Skeletal muscle satellite cell (primary cell): ENCODE measurements around the gene BRI3.

Experiments
- H3K27me3 ChIP-seq: 2 replicates; pipeline ENCODE4 v1.7.0; 2013; ENCODE audit warnings: low read length; ENCODE audit not compliant: control insufficient read depth, insufficient read depth
- H3K36me3 ChIP-seq: 2 replicates; pipeline ENCODE4 v1.7.0; 2013; ENCODE audit warnings: mild to moderate bottlenecking, control low read depth, low read length; ENCODE audit not compliant: insufficient read depth
- H3K4me1 ChIP-seq: 2 replicates; pipeline ENCODE4 v1.7.0; 2013; ENCODE audit warnings: low read length; ENCODE audit not compliant: control insufficient read depth, insufficient read depth
- H3K4me2 ChIP-seq: 2 replicates; pipeline ENCODE4 v1.7.0; 2013; ENCODE audit warnings: mild to moderate bottlenecking, low read length
- H3K4me3 ChIP-seq: 2 replicates; pipeline ENCODE4 v1.7.0; 2013; ENCODE audit warnings: low read length
- H3K9ac ChIP-seq: 2 replicates; pipeline ENCODE4 v1.7.0; 2013; ENCODE audit warnings: mild to moderate bottlenecking, low read depth, low read length, moderate library complexity
- H3K9me3 ChIP-seq: replicated peaks from 2 replicates; pipeline ENCODE4 v1.7.0; 2013; ENCODE audit warnings: mild to moderate bottlenecking, control low read depth, low read length

Gene BRI3

DNA sequence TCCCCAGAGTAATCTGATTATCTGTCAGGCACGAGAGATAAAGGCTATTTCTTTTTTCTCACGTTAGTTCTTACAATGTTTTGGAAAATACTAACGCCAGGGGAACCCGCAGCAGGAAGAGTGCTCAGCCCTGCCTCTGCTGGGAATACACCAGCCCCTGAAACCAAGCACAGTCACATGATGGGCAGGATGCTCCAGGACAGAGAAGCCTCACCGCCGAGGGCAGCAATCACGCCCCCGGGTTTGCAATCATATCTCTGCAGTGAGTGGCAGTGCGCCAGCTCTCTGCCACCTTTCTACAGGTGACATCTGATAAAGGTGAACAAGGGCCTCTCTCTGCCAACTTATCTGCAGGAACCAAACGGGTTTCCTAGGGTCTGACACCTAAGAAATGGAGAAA, 39.8 kb downstream of the BRI3 start:
- H3K36me3 ChIP-seq = no peaks in the 10 kb centered on the region
- H3K9me3 ChIP-seq = no peaks in the 10 kb centered on the region

DNA sequence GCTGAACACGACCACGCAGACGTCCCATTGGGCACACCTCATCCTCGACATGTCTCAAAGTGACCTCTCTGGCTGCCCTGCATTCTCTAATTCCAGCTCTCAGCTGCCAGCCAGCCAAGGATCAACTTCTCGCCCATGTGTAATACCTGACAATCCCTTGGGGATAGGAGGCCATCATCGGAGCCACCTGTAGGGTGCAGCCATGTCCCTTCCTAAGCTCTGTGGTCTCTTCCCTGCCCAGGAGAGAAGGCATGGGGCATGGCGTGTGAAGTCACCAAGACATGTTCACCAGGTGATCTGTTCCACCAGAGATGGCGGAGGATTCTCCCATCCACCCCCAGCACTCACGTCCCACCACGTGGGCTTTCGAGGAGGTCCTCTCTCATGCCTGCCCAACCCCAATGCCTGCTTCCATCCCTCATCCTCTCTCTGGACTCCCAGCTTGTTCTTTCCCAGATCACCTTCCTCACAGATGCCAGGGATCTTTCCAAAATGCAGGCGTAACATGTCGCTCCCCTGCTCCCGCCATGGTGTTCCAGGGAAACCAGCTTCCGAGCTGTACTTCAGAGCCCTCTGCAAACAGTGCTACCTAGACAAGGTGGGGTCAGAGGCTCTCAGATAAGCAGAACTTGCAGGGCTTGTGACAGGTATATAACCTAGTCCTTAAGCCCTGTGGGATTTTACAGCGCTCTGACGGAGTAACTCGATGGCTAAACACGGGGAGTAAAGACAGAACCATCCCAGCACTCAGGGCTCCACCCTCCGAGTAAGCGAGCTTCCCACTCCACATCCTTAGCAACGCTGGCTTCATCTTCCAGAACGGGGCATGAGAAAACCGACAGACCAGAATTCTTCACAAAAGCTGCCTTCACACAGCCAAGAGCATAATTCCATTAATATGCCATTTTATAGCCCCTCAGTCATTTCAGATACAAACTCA, 41.1 kb downstream of the BRI3 start:
- Histone ChIP-seq H3K27me3 (peaks cover 13% of the 10 kb centered on the region), H3K9ac (no peak overlapping the region), H3K36me3 (no peaks in the 10 kb centered on the region), H3K4me3 (no peak overlapping the region), H3K9me3 (no peaks in the 10 kb centered on the region), H3K4me1 (peaks cover 6% of the 10 kb centered on the region), H3K4me2 (peak overlapping the region; percentile 6)

More for the DNA sequence above, 39.8 kb downstream of the BRI3 start:
- Histone ChIP-seq H3K4me3 (no peak overlapping the region), H3K4me1 (peaks cover 6% of the 10 kb centered on the region), H3K9ac (no peak overlapping the region), H3K4me2 (no peak overlapping the region), H3K27me3 (peaks cover 13% of the 10 kb centered on the region)

DNA sequence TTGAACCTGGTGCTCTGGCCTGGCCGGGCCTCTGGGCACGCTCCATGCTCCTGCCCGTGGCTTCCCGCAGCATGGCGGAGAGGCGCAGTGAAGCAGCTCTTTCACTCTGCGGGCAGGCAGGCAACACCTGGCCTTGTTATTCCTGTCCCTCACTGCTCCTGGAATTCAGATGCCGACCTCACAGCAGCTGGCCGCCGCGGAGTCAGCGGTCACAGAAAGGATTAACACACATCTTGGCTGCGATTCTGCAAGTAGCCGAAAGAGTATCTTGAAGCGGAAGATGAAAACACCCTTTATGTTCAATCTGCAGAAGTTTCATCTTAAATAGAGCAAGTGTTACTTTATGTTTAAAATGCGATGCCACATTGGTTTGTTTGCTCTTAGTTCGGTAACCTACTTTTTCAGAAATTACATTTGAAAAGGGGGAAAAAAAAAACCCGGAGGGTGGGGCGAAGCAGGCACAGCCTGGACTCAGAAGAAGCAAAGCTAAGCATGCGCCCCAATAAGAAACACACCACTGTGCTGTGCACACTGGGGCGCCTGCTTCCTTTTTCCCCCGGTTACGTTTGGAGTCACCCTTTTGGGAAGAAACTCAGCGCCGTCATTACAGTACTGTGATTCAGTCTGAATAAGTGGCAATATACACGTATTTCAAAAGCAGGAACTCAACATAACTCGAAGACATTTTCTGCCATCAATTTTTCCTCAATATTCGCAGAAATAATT, 42.3 kb downstream of the BRI3 start:
- Histone ChIP-seq H3K27me3 (peaks cover 13% of the 10 kb centered on the region), H3K36me3 (no peaks in the 10 kb centered on the region), H3K9me3 (no peaks in the 10 kb centered on the region), H3K4me2 (peak overlapping the region; percentile 82), H3K4me1 (peaks cover 6% of the 10 kb centered on the region), H3K4me3 (peak overlapping the region; percentile 56), H3K9ac (peak overlapping the region; percentile 10)

DNA sequence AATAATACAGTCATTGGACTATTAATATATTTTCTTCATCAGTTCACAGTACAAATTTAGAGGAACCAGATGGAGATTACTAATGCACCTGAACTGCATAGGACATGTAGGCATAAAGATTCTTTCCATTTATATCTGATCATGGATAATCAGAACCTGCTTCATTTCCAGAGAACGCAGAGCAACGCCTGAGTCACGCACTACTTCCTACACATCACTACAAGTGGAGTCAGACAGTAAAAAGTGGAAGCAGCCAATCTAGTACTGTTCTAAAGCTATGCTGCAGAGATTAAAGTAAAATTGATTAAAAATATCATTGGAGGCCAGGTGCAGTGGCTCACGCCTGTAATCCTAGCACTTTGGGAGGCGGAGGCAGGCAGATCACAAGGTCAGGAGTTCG, 43.3 kb downstream of the BRI3 start:
- Histone ChIP-seq H3K4me1 (peaks cover 6% of the 10 kb centered on the region), H3K36me3 (no peaks in the 10 kb centered on the region), H3K27me3 (peaks cover 13% of the 10 kb centered on the region), H3K9ac (no peak overlapping the region), H3K4me2 (no peak overlapping the region), H3K9me3 (no peaks in the 10 kb centered on the region), H3K4me3 (no peak overlapping the region)

DNA sequence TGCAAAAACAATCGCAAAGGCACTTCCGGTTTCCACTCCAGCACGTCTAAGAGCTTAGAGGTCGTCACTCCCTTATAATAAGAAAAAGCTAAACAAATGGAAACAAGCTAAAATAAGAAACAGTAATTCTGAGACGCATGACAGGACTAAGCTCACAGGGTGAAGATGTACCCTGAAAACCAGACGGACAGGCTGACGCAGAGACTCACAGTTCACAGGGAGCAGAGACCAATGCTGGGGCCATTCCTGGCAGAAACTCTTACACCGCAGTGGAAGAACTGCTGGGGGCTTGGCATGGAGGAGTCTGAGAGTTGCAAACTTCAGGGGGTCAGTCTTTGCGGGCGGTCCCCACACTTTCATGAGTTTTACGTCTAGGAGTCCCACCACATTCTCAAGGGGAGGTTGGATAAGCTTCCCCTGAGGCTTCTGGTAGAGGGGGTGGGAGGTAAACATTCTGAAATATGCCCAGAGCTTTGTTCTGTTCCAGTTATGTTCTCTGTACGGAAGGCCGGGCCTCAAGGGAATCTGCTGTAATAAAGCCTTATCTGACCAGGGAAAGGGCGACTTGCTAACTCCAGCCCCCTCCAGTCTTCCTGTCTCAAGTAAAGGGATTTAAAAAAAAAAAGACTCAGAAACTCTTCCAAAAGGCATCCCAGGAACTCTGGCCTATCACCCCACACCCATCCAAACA, 47.8 kb downstream of the BRI3 start:
- Histone ChIP-seq H3K36me3 (no peaks in the 10 kb centered on the region), H3K4me2 (no peak overlapping the region), H3K9me3 (no peaks in the 10 kb centered on the region), H3K4me1 (no peaks in the 10 kb centered on the region), H3K4me3 (no peak overlapping the region), H3K27me3 (peaks cover under 1% of the 10 kb centered on the region), H3K9ac (no peak overlapping the region)

DNA sequence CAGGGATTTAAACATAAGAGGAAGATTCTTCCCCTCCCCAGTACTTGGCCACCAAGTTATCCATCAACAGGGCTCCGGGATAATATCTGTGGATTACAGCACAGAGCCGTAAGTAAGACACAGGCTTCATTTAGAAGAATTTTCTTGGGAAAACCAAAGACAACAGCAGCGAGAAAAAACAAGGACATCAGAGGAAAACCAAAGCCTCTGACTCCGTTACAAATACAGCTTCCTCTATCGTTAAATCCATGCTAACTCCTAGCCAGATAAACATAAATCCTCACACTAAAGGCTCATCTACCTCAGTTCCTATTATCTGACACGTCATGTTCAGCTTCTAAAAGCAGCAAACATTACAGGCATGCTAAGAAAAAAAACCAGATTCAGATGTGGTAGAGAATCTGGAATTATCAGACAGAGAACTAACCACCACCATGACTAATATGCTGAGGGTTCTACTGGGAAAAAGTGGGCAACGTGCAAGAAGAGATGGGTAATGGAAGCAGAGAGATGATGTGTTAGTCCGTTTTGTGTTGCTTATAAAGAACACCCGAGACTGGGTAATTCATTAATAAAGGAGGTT, 48.4 kb downstream of the BRI3 start:
- Histone ChIP-seq H3K9me3 (no peaks in the 10 kb centered on the region), H3K4me3 (no peak overlapping the region), H3K9ac (no peak overlapping the region), H3K4me2 (no peak overlapping the region), H3K27me3 (no peaks in the 10 kb centered on the region), H3K36me3 (no peaks in the 10 kb centered on the region), H3K4me1 (no peaks in the 10 kb centered on the region)

DNA sequence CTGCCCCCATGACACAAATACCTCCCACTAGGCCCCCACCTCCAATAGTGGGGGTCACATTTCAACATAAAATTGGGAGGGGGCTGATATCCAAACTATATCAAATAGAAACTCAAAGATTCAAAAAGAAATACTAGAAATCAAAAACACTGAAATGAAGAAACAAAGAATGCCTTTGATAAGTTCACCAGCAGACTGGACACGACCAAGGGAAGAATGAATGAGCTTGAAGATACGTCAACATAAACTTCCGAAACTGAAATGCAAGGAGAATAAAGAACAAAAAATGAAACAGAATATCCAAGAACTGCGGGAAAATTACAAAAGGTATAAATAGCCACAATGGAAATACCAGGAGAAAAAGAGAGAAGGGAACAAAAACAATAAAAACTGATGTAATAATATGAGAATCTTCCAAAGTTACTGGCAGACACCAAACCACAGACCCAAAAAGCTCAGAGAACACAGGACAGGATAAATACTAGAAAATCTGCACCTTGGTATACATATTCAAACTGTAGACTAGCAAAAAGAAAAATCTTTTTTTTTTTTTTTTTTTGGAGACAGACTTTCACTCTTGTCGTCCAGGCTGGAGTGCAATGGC, 49.5 kb downstream of the BRI3 start:
- Histone ChIP-seq H3K27me3 (no peaks in the 10 kb centered on the region), H3K9ac (no peak overlapping the region), H3K9me3 (no peaks in the 10 kb centered on the region), H3K36me3 (no peaks in the 10 kb centered on the region), H3K4me3 (no peak overlapping the region), H3K4me2 (no peak overlapping the region), H3K4me1 (no peaks in the 10 kb centered on the region)

DNA sequence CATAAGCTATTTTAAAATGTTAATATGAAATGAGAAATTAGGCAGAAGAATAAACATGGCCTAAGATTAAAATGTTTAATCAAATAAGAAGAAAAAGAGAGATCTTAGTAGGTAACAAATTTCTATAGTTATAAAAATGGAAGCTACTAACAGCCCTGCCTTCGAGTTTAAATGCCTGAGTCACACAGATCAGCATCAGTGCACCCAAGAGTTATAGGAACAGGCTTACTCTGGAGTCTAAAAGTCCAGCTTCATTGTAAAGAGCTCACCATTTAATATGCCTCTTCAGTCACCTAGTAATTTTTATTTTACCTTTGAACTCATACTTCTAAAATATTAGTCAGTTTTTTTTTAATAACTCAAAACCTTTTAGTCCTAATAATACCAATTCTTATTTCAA, 52.6 kb downstream of the BRI3 start:
- Histone ChIP-seq H3K4me3 (no peak overlapping the region), H3K4me2 (no peak overlapping the region), H3K27me3 (no peaks in the 10 kb centered on the region), H3K36me3 (no peaks in the 10 kb centered on the region), H3K9me3 (peaks cover 1% of the 10 kb centered on the region), H3K9ac (no peak overlapping the region), H3K4me1 (no peaks in the 10 kb centered on the region)

DNA sequence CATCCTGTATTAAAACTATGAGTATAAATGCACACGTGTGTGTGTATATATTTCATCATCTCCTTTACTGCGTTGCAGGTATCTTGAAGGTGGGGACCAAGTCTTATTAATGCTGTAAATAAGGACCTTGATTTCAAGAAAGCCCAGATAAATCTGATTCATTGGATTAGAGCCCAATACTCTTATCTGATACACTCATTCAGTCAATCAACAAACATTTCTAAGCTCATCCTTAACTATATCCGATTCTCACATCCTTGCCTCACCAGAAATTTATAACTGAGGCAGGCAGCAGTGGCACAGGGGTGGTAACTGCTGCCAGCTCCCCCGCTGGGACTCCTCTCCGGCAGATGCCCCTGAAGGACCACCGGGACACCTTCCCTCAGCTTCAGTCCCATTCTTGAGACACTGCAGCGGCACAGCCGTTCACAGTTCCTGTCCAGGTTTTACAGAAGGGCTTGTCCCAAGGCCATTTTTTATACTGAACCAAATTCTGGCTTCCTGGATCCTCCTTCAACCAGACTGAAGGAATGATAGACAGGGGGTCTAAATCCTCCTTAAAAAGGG, 54.0 kb downstream of the BRI3 start:
- H3K4me3 ChIP-seq = no peak overlapping the region
- no peaks in the 10 kb centered on the region for H3K36me3 ChIP-seq
- peaks cover 3% of the 10 kb centered on the region for H3K9me3 ChIP-seq
- H3K4me2 ChIP-seq = no peak overlapping the region
- no peaks in the 10 kb centered on the region for H3K27me3 ChIP-seq
- no peak overlapping the region for H3K9ac ChIP-seq
- no peaks in the 10 kb centered on the region for H3K4me1 ChIP-seq

DNA sequence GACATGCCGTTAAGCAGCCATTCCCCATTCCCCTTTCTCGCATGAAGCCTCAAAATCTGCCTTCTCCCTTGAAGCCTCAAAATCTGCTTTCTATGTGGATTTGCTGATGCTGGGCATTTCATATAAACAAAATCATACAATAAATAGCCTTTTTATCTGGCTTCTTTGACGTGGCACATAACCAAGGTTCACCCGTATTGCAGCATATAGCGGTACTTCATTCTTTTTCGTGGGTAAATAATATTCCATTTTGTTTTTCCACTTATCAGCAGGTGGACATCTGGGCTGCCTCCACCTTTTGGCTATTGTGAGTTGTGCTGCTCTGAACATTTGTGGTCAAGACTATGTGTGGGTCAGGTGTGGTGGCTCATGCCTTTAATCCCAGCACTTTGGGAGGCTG, 57.0 kb downstream of the BRI3 start:
- H3K9me3 ChIP-seq = peaks cover 3% of the 10 kb centered on the region
- no peak overlapping the region for H3K9ac ChIP-seq
- H3K36me3 ChIP-seq = no peaks in the 10 kb centered on the region
- no peak overlapping the region for H3K4me3 ChIP-seq
- no peaks in the 10 kb centered on the region for H3K27me3 ChIP-seq
- H3K4me1 ChIP-seq = peaks cover 8% of the 10 kb centered on the region
- no peak overlapping the region for H3K4me2 ChIP-seq
